ENCODE data around the gene SLC17A9.

DNA sequence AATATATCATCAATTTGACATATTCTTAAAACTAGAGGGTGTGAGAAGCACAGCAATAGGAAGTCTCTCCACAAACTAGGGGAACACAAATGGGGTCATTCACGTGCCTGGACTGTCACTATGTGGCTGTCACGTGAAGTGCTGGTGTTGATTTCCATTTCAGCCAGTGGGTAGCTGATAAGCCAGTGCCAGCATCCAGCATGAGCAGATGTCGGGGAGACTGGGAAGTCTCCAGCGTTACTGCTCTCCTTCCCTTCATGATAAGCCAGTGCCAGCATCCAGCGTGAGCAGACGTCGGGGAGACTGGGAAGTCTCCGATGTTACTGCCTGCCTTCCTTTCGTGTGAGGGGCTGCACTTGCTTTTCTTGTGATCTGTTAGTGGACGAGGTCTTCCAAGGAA, 5.6 kb upstream of the SLC17A9 start:
- TF ChIP-seq EZH2 (IDR thresholded peaks at IDR 0.05; ENCODE audit: insufficient read depth, poor library complexity, severe bottlenecking) (no peak), EZH2phosphoT487 (IDR thresholded peaks at IDR 0.05; ENCODE audit: insufficient read depth, low read depth) (no peak)
